GM19239 (cell line): Measurements from ENCODE around the gene ZDHHC8.

Experiments used
- DNase-seq: peaks from one replicate; pipeline ENCODE4 v3.0.0; 2011; ENCODE audit warnings: low spot score; ENCODE audit not compliant: insufficient read length
- FAIRE-seq: peaks from 2 replicates; lab custom pipeline; 2011; peaks lifted over from hg19 to GRCh38; lab: Jason Lieb, UNC

Gene ZDHHC8

GRCh38 chr22:20131597-20131858, at the start of gene ZDHHC8:
Gene ZDHHC8 (plus strand): TSS chr22:20131804. CDS start chr22:20131948, 144 bp downstream.
- DNase-seq (peak; percentile 69), FAIRE-seq (no peak)

DNA sequence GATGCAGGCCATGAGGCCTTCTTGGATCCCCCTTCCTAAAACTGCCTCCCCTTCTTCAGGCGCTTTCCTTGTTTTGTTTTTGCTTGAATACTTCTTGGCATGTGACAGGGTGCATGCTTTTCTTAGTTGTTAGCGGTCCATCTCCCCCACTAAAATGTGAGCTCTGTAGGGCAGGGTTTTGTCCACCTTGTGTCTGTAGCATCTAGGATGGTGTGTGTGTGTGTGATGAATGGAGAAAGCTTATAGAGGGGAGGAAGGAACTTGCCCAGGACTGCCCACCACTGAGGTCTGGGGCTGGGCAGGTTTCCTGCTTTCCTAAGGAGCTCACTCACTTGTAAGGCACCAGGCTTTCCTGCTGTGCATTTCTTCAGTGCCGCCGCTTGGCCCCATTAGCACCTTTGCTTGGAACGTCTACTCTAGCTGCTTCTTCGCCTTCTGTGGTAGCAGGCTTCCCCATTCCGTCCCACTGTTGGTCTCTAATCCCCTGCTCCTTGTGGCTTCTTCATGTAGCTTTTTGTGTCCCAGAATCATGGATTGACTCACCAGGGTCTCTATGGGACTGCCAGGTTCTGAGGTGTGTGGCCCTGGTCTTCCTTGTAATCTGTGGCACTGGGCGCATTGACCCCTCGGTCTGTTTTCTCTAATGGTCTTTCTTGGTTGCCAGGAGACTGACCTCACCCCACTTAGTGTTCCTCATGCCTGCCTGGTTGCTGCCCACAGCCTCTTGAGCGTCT, 48.3 kb upstream of the ZDHHC8 start:
- no peak for DNase-seq

DNA sequence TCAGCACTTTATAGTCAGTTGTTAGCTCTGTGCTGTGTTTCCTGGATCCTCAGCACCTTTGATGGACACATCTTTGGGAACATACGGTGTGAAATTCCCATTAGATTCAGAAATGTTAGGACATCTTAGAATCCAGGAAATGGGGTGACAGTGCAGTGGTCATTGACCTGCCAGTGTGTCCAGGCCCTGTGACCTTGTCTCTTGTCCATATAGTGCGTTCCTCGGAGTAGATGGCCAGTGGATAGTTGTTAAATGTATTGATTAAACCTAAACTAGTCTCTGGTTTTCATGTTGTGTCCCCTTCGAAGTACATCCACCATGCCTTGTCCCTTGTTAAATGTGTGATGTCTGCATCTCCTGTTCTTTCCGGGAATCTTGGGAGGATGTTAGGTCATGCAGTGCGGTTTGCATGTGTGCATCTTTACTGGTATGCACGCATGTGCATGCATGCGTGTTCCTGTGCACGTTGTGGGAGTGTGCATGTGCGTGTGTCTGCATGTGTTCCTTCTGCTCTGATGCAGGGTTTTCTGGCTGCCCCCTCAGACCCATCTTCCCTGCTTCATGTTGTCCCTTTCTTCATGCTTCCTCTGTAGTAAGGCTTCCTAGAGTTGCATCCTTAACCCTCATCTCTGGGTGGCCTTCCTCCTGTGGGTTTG, 47.6 kb upstream of the ZDHHC8 start:
- DNase-seq (no peak), FAIRE-seq (no peak)

More for the DNA sequence above, 48.3 kb upstream of the ZDHHC8 start:
- FAIRE-seq = no peak

GRCh38 chr22:20084547-20085413, 46.8 kb upstream of the ZDHHC8 start:
- no peak for FAIRE-seq
- DNase-seq = no peak

DNA sequence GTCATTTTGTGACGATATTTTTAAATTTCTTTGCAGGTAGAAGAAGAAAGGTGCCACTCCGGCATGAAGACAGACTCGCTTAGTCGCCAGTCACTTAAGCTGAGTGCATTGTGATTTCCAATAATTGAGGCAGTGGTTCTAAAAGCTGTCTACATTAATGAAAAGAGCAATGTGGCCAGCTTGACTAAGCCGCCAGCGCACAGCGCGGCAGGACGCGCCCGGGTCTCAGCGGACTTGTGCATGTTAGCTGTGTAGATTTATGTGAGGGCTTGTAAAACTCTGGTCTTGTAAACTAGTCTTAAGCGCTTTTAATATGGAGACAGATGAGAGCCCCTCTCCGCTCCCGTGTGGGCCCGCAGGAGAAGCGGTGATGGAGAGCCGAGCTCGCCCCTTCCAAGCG, 46.0 kb upstream of the ZDHHC8 start:
- DNase-seq (no peak), FAIRE-seq (no peak)

DNA sequence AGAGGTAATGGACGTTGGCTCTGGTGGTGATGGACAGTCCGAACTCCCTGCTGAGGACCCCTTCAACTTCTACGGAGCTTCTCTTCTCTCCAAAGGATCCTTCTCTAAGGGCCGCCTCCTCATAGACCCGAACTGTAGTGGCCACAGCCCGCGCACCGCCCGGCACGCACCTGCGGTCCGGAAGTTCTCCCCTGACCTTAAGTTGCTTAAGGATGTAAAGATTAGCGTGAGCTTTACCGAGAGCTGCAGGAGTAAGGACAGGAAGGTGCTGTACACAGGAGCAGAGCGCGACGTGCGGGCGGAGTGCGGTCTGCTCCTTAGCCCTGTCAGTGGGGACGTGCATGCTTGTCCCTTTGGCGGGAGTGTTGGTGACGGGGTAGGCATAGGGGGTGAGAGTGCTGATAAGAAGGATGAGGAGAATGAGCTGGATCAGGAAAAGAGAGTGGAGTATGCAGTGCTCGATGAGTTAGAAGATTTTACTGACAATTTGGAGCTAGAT, 45.5 kb upstream of the ZDHHC8 start:
- no peak for DNase-seq
- FAIRE-seq = no peak

- FAIRE-seq (no peak), DNase-seq (no peak)
These were observed 44.8 kb upstream of the ZDHHC8 start for GRCh38 chr22:20086763-20087162.

GRCh38 chr22:20087319-20088262, 44.0 kb upstream of the ZDHHC8 start:
- DNase-seq (no peak), FAIRE-seq (no peak)

- no peak for DNase-seq
- no peak for FAIRE-seq
These were observed 43.3 kb upstream of the ZDHHC8 start for GRCh38 chr22:20088263-20088648.

GRCh38 chr22:20089226-20089976, 42.2 kb upstream of the ZDHHC8 start:
- no peak for DNase-seq

GRCh38 chr22:20089977-20090729, 41.5 kb upstream of the ZDHHC8 start:
- DNase-seq (no peak), FAIRE-seq (no peak)

More at GRCh38 chr22:20089226-20089976, 42.2 kb upstream of the ZDHHC8 start:
- no peak for FAIRE-seq

- no peak for DNase-seq
- no peak for FAIRE-seq
These were observed 40.8 kb upstream of the ZDHHC8 start for GRCh38 chr22:20090730-20091240.

DNA sequence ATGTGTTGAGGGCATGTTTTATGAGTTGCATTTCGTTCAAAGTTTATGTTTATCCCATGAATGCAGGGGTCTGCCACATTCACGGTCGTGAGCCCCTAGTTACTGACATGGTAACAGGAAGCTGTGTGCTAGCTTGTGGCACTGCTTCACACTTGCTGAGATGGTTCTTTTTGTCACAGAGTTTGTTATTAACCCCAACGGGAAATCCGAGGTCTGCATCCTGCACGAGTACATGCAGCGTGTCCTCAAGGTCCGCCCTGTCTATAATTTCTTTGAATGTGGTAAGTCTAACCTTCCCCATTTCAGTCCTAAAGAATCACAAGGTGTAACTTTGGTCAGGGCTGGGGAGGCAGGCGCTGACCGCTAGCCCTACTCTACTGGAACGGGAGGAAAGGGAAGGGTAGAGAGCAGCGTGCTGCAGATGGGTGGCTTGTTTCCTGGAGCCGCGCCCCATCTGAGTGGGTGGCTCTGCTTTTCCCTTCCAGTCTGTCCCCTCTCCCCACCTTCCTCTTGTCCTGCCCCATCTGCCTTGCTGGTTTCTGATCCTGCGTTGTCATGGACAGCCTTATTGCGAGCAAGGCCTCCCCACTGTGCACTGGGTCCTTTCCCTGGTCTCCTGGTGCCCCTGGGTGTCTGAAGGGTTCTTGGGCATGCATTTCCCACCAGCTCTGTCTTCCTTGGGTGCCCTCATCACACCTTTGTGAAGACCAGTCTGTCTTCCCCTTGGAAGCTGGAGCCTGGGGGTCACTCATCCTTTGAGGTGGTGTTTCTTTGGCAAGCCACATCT, 39.7 kb upstream of the ZDHHC8 start:
- FAIRE-seq = no peak

GRCh38 chr22:20092477-20092854, 39.1 kb upstream of the ZDHHC8 start:
- no peak for DNase-seq
- no peak for FAIRE-seq

More for the DNA sequence above, 39.7 kb upstream of the ZDHHC8 start:
- DNase-seq = no peak

- no peak for FAIRE-seq
- DNase-seq = no peak
These were observed 38.0 kb upstream of the ZDHHC8 start for GRCh38 chr22:20093418-20094196.

DNA sequence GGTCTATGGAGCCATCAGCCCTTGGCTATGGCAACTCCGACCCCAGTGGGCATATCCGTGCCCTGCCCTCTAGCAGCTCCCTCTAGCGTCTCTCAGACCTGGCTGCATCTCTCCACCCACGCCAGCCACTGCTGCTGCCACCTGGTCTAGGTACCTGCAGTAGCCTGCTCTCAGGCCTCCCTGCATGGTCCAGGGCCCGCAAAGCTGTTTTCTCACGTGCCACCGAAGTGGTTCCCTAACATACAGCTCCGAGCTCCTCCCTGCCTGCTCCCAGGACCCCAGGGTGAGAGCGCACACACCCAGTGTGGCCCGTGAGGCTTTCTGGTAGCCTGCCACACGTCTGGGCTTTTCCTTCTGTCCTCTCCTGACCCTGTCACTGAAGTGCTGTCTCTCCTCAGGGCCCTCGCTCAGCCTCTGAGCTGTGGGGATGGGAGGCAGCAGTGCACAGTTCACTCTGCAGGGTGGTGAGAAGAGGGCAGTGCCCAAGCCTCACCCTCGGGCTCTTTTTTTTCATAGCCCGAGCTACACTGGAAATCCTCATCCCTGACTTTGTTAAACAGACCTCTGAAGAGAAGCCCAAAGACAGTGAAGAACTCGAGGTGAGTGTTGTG, 37.3 kb upstream of the ZDHHC8 start:
- DNase-seq (no peak), FAIRE-seq (no peak)
